Measurements from ENCODE around the gene TMEM51.

TMEM51 gene

GRCh38 chr1:15179485-15179883 is 25.9 kb downstream of the TMEM51 start:
- no peak for DNase-seq

GRCh38 chr1:15180189-15180588 is 26.6 kb downstream of the TMEM51 start:
- DNase-seq: no peak

- no peak for DNase-seq
Observed at GRCh38 chr1:15180945-15181523, 27.5 kb downstream of the TMEM51 start.

GRCh38 chr1:15181564-15181963 is 28.0 kb downstream of the TMEM51 start:
- DNase-seq: no peak

- DNase-seq: no peak
Observed at GRCh38 chr1:15184436-15185241, 31.1 kb downstream of the TMEM51 start.

- no peak for DNase-seq
Observed at GRCh38 chr1:15185617-15186016, 32.1 kb downstream of the TMEM51 start.

- DNase-seq: no peak
Observed at GRCh38 chr1:15186073-15186845, 32.7 kb downstream of the TMEM51 start.

GRCh38 chr1:15186846-15187151 is 33.3 kb downstream of the TMEM51 start:
- no peak for DNase-seq

- no peak for DNase-seq
Observed at GRCh38 chr1:15187175-15188129, 33.9 kb downstream of the TMEM51 start.

GRCh38 chr1:15188130-15188524 is 34.6 kb downstream of the TMEM51 start:
- DNase-seq: no peak

- DNase-seq: no peak
Observed at GRCh38 chr1:15188678-15189077, 35.1 kb downstream of the TMEM51 start.

- no peak for DNase-seq
Observed at GRCh38 chr1:15189692-15190370, 36.3 kb downstream of the TMEM51 start.

- DNase-seq: no peak
Observed at GRCh38 chr1:15191267-15191666, 37.7 kb downstream of the TMEM51 start.

- no peak for DNase-seq
Observed at GRCh38 chr1:15191770-15192169, 38.2 kb downstream of the TMEM51 start.

GRCh38 chr1:15192916-15193550 is 39.5 kb downstream of the TMEM51 start:
- no peak for DNase-seq

- no peak for DNase-seq
Observed at GRCh38 chr1:15195420-15196052, 42.0 kb downstream of the TMEM51 start.

GRCh38 chr1:15196069-15196468 is 42.5 kb downstream of the TMEM51 start:
- DNase-seq: no peak

GRCh38 chr1:15196807-15197530 is 43.4 kb downstream of the TMEM51 start:
- DNase-seq: no peak

GRCh38 chr1:15197591-15198447 is 44.3 kb downstream of the TMEM51 start:
- DNase-seq: no peak

GRCh38 chr1:15198684-15199083 is 45.1 kb downstream of the TMEM51 start:
- no peak for DNase-seq
